UCSD-AML1 (cell line): ENCODE measurements around the gene HYI.
"Not testable (repeated sequence)": the region's sequence is repeated elsewhere in the genome, so short reads cannot be mapped to it uniquely, and the experiment has no call there.

Experiments used
- DNase-seq: peaks from one replicate; lab custom pipeline; 2025; ENCODE audit not compliant: unreplicated experiment; lab: John Stamatoyannopoulos, UW

The HYI gene

DNA sequence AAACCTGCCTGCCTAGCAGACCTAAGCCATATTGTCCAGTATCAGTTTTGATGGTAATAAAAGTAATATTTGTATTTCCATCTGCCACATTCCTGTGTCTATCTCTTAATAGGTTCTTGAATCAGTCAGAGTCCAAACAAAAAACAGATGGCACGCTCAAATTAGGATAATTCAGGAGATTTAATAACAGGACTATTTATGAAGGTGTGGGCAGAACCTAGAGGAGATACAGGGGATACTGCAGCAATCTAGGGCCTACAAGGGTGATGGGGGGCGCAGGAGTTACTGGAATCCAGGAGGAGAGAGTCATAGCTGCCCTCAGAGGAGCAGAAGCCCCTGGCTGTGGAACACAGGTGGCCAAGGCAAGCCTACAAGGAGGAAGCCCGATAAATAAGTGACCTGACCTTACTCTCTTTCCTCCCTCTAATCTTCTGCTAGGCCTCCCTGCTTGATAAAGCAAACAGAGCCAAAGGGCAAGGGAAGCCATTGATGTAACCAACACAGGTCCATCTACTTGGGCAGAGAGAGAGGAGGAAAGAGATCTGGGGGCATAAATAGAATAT is 11.9 kb upstream of the HYI start:
- DNase-seq, result no peak

GRCh38 chr1:43464681-43465504 is 11.2 kb upstream of the HYI start:
- no peak for DNase-seq

DNA sequence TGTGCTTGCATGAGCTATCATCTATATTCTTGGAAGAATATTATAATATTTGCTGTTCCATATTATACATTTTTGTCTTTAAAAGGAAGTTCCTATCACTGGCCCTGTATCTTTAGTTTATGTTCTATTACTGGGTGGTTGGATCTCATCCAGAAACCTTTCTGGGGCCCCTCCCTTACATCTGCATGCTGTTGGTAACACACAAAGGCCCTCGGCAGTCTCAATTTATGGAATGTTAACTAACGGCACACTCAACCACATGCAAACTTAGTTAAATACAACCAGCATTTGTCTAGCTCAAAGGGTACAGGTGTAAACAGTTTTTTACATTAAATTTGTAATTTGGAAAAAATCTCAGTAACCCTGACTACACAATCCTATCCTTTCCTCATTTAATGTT is 9.7 kb upstream of the HYI start:
- no peak for DNase-seq

DNA sequence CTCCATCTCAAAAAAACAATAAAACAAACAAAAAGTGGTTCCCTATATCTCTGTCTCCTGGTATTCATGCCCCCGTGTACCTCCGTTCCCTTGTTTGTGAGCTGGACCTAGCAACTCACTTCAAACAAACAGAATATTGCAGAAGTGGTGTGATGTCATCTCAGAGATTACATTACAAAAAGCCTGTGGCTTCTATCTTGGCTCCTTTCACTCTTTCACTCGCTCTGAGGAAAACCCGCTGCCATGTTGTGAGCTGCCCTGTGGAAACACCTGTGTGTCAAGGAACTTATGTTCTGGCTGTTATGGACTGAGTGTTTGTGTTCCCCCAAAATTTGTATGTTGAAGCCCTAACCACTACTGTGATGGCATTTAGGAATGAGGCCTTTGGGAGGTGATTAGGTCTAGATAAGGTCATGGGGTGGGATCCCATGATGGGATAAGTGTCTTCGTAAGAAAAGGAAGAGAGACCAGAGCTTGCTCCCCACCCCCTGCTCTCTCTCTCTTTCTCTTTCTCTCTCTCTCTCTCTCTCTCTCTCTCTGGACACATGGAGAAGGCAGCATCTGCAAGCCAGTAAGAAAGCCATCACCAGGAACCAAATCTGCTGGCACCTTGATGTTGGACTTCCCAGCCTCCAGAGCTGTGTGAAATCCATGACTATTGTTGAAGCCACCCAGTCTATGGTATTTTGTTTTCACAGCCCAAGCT is 7.4 kb upstream of the HYI start:
- DNase-seq, result no peak

DNA sequence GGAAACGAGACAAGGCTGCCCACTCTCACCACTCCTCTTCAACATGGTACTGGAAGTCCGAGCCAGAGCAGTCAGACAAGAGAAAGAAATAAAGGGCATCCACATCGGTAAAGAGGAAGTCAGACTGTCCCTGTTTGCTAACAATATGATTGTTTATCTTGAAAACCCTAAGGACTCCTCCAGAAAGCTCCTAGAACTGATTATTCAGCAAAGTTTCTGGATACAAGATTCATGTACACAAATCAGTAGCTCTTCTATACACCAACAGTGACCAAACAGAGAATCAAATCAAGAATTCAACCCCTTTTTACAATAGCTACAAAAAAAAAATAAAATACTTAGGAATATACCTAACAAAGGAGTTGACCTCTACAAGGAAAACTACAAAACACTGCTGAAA is 4.6 kb upstream of the HYI start:
- DNase-seq, result not testable (repeated sequence)

- no peak for DNase-seq
Observed at GRCh38 chr1:43455213-43455889, 1.6 kb upstream of the HYI start.

GRCh38 chr1:43454270-43455011 is 710 bp upstream of the HYI start:
- DNase-seq, result no peak

DNA sequence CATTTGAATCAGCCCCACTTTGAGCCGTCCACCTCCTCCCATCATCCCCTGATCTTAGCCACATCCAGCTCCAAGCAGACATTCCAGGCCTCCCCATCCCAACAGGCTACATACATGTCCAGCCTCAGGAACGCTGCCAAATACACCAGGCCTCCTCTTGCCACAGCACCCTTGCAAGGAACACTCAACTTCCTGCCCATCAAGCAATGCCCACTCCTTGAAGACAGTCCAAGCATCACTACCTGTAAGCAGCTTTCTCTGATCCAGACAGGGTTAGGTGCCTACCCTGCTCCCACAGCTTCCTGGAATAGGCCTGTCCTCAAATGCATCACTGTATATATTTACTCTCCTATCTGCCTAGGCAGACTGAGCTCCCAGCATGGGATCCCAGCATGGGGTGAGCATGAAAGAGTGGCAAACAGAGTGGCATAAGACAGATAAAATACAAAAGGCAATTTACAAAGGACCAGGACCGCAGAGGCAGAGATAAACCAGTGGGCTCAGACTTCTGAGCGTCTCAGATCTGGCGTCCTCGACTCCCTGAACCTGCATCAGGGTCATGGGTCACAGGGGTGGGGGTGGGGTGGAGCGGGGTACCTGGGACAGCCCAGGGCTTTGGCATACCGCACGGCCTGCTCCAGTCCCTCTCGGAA is 816 bp downstream of the HYI start:
- DNase-seq, result no peak

GRCh38 chr1:43451701-43452532 is 1.8 kb downstream of the HYI start:
- no peak for DNase-seq

DNA sequence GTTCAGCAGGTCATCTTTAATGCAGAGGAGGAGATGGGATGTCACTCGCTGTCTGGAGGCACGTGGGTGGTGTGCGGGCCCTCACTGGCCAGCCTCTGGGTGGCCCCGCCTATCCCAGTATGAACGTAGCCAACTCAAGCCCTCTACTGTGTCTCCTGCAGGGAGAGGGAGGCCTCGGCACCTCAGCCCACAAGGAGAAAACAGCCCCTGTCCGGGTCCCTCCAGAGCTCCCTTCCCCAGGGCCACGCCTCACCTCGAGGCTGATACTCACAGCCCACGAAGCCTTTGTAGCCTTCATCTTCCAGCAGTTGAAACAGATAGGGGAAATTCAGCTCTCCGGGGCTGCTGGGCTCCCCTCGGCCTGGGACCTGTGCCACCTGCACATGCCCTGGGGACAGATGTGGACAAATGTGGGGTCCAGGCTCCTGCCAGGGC is 2.6 kb downstream of the HYI start:
- no peak for DNase-seq

DNA sequence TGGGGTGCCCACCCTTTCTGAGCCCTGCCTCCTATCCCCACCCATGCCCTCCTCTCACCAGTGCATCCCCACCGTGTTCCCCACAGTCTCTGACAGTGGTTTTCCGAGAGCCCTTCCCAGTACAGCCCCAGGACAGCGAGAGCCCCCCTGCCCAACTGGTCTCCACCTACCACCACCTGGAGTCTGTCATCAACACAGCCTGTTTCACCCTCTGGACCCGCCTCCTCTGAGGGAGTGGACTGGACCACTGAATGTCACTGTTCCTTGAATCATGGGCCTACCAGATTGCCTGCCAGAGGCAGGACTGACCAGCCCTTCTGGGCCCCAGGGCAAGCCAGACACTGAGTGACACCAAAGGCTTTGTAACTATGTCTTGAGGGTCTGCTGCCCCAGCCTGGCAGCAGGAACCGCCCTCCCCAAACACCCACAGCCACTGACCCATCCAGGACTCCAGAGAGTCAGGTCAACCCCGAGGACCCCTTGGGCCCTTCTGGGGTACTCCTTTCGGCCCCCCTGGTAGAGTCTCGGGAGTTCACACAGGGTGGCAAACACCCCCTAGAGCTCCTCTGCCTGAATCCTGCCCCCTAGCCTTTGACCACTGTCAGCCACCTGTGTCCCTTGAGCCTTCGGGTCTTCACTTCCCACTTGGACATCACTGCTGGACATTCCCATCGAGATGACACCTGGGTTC is 3.3 kb downstream of the HYI start:
- DNase-seq, result no peak

GRCh38 chr1:43449708-43450069 is 4.0 kb downstream of the HYI start:
- no peak for DNase-seq

GRCh38 chr1:43448955-43449707 is 4.6 kb downstream of the HYI start:
- no peak for DNase-seq

DNA sequence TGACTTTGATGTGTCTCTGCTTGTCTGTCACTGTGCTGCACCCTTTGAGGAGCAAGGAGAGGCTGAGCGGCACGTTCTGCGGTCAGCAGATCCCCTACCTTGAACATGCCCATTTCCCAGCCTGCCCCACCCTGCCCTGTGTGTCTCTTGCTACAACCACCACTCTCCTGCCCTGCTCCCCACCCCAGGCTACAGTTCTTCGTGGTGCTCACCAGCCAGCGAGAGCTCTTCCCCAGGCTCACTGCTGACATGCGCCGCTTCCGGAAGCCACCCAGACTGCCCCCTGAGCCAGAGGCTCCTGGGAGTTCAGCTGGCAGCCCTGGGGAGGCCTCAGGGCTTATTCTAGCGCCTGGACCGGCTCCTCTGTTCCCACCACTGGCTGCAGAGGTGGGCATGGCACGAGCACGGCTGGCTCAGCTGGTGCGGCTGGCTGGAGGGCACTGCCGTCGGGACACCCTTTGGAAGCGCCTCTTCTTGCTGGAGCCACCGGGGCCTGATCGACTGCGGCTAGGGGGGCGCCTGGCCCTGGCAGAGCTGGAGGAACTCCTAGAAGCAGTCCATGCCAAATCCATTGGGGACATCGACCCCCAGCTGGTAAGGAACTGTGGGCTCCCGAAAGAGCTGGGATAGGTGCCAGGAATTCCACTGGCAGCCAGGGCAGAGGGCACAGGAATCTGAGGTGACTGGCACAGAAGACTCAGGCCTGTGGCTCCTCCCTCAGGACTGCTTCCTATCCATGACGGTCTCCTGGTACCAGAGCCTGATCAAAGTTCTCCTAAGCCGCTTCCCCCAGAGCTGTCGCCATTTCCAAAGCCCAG is 5.6 kb downstream of the HYI start:
- DNase-seq, result no peak

GRCh38 chr1:43446881-43447835 is 6.6 kb downstream of the HYI start:
- DNase-seq, result no peak

- DNase-seq, result no peak
Observed at GRCh38 chr1:43446388-43446740, 7.4 kb downstream of the HYI start.
